NCI-H226 (cell line): ENCODE measurements around the gene ADCY2.

Experiments
- DNase-seq: peaks from one replicate; pipeline ENCODE4 v3.0.0-alpha.2; 2015

The ADCY2 gene

GRCh38 chr5:7877851-7878250 is 481.9 kb downstream of the ADCY2 start:
- no peak for DNase-seq

GRCh38 chr5:7878381-7878873 is 482.5 kb downstream of the ADCY2 start:
- DNase-seq, result peak; percentile 78
